HuH-7.5 (cell line): ENCODE results near the gene SET.
"Not testable (repeated sequence)": the region's sequence is repeated elsewhere in the genome, so short reads cannot be mapped to it uniquely, and the experiment has no call there.

ENCODE experiments used
- DNase-seq: peaks from one replicate; pipeline ENCODE4 v3.0.0; 2011; ENCODE audit warnings: low spot score

The SET gene, protein sequence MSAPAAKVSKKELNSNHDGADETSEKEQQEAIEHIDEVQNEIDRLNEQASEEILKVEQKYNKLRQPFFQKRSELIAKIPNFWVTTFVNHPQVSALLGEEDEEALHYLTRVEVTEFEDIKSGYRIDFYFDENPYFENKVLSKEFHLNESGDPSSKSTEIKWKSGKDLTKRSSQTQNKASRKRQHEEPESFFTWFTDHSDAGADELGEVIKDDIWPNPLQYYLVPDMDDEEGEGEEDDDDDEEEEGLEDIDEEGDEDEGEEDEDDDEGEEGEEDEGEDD

DNA sequence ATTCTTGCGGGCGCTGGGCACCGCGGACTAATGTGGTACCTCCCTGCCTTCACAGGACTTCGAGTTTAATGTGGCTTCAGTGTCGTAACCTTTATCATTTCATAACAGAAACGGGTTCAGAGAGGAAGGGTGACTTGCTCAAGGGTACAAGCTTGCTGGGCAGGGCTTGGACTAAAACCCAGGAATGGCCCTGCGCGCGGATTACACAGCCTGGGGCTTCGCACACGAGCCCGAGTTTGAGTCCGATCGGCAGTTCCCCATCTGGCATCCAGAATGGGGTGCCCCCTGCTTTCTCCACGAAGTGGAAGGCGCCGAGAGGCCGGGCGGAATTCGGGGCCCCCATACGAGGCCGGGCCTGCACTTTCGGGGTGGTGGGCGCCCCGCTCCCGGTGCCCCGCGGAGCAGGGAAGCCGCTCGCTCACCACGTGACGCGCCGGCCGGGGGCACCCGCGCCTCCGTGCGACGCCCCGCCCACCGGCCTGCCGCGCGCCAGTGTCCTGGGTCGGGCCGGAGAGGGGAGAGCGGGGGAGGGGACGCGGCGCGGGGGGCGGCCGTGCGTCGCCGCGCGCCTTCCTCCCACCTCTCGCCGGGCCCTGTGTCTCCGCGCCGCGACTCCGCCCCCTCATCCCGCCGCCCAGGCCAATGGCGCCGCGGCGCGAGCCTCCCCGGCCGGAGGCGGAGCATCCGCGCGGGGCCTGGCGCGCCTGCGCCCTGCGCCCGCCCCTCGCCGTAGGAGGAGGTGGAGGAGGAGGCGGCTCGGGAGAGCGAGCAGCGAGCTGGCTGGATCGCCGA, at the start of gene SET:
Gene SET (plus strand): TSS at position 722 of the 792 bp plus-strand sequence. CDS start 361 bp downstream, outside the sequence.
- DNase-seq = peak; percentile 99

DNA sequence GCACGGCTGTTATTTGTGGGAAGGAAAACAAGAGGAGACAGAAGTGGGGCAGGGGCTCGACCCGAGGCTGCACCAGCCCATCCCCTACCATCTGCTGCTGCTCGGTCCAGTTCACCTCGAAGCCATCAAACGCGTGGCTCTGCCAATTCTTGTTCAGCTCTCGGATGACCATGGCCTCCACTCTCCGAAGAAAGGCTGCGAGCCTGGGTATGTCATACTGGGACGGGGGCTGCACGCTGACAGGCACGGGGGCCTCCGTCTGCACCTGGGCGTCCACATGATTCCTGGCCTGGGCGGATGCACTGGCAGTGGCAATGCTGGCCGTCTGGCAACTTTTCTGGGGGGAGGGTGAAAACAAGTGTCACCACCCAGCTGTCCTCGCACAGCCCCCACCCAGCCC, 48.4 kb upstream of the SET start:
- DNase-seq = no peak

DNA sequence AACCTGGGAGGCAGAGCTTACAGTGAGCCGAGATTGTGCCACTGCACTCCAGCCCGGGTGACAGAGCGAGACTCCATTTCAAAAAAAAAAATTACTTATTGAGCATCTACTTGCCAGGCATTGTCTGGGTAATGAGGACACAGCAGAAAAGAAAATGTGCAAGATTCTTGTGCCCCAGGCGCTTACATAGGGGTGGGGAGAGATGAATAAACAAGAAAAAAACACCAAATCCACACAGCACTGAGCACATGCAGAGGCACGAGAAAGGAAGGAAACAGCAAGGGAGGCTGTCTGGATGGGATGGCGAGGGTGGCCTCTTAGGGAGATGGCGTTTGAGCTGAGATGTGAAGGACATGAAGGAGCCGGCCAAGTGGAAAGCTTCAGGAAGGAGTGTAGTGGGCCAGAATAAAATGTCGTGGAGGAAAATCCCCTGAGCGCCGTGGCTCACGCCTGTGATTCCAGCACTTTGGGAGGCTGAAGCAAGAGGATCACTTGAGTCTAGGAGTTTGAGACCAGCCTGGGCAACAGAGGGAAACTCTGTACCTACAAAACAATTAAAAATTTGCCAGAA, 46.3 kb upstream of the SET start:
- DNase-seq = no peak

DNA sequence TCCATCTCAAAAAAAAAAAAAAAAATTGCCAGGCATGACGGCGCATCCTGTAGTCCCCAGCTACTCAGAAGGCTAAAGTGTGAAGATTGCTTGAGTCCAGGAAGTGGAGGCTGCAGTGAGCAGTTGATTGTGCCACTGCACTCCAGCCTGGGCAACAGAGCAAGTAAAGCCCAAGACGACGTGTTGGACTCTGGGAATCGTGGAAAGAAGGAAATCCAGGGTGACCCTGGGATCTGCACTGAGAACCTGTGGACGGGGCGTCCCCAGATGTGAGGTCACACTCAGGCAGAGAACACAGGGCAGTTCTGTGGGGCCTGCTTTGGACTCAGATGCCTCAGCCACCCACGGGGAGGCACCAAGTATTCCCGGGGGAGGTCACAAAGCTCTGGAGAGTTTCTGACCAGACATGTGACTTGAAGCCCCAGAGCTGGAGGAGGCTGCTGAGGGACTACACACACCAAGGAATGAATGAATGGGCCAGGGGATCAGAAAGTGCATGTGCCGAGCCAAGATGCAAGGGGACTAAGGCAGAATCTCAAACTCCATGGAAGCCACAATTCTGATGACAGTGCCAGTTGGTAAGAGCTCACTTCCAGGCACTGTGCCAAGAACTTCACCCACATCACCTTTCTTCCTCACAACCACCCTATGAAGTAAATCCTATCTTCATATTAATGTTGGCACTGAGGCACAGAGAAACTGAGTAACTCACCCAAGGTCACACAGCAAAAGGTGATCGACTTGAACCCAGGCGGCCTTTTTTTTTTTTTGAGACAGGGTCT, 45.3 kb upstream of the SET start:
- DNase-seq = no peak

DNA sequence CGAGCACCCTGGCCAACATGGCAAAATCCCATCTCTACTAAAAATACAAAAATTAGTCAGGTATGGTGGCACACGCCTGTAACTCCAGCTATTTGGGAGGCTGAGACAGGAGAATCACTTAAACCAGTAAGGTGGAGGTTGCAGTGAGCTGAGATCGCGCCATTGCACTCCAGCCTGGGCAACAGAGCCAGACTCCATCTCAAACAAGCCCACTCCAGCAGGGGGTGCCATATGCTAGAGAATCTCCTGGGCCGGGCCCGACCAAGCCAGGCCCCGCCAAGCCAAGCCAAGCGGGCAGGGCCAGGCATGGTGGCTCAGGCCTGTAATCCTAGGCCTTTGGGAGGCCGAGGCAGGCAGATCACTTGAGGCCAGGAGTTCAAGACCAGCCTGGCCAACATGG, 40.8 kb upstream of the SET start:
- not testable (repeated sequence) for DNase-seq

DNA sequence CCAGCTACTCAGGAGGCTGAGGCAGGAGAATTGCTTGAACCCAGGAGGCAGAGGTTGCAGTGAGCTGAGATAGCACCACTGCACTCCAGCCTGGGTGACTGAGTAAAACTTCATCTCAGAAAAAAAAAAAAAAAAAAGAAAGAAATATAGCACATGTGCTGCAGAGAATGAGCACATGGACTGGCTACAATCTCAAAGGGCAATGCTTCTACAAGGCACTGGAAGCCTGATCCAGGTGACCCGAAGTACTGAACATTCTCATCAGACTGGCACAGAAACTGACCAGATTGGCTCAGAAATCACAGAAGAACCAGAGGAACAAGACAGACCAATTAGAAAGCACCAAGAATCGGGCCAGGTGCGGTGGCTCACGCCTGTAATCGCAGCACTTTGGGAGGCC, 37.2 kb upstream of the SET start:
- no peak for DNase-seq

DNA sequence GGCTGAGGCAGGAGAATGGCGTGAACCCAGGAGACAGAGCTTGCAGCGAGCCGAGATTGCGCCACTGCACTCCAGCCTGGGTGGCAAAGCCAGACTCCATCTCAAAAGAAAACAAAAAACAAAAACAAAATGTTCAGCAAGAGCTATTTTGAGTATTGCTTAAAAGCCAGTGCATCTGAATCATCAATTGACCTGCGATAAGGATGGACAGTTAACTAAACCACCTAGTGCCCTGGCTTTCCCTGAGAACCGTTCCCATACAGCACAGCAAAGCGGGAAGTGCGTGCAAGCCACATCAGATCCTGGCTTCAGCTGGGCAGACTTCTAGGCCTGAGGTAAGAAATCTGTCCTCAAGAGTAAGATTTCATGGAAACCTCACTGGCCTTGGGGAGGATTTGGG, 35.1 kb upstream of the SET start:
- DNase-seq = no peak

DNA sequence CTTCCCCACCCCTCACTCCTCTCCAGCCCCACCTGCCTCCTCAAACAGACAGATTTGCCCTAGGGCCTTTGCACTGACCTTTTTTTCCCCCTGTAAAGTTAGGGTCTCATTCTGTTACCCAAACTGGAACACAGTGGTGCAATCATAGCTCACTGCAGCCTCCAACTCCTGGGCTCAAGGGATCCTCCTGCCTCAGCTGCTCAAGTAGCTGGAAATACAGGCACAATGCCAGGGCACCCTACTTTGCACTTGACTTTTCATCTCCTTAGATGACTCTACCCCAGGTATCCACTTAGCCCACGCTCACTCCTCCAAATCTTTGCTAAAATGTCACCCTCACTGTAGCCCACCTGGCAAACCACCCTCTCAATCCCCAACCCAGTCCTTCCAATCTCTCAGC, 34.5 kb upstream of the SET start:
- DNase-seq = no peak

DNA sequence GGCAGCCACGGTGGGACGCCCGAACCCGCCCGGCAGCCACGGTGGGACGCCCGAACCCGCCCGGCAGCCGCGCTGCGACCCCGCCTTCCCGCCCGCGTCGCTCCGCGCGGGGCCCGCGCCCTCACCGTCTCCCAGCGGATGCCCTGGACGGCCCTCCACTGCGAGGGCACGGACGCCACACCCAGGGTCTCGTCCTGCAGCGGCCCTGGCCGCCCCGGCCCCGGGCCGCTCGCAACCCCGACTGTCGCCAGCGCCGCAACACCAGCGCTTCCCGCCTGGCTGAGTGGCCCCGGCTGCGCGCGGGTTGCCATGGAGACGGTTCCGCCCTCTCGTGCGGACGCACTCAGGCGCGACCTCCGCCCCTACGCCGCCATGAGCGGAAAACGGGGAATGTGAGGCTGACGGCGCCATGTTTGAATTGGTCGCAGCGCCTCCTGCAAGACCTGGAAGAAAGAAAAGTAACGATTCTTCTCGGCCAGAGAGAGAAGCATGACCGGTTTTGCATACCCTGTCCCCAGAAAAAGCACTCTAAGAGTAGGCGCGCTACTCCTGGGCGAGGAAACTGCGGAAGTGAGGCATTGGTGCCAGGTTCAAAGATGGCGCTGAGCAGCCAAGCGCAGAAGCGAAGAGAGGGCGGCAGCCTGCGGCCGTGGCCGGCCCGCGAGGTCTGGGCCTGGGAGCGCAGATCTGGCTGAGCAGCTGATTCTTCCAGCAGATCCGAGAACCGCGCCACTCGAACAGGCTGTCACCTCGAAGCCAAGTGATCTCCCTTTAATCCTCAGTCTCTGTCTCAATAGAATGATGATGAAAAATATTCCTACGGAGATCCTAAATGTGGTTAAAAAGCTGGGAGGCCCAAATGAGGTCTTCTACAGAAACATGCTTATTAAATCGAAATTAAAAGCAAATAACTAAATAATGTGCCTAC, 32.3 kb upstream of the SET start, which contains the start of gene DYNC2I2:
Gene DYNC2I2 (minus strand): TSS at position 432 of the 928 bp plus-strand sequence. CDS start 121 bp downstream, at position 311.
- DNase-seq = peak; percentile 97

DNA sequence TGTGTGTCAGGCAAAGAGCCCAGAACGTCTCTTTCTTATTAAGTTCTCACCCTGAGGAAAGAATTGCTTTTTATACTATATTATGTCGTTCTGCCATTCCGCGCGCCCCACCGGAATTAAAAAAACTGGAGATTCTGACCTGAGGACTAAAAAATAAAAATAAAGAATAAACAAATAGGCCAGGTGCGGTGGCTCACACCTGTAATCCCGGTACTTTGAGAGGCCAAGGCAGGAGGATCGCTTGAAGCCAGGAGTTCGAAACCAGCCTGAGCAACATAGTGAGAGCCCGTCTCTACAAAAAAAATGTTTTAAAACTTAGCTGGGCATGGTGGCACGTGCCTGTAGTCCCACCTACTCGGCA, 31.7 kb upstream of the SET start:
- DNase-seq = no peak

DNA sequence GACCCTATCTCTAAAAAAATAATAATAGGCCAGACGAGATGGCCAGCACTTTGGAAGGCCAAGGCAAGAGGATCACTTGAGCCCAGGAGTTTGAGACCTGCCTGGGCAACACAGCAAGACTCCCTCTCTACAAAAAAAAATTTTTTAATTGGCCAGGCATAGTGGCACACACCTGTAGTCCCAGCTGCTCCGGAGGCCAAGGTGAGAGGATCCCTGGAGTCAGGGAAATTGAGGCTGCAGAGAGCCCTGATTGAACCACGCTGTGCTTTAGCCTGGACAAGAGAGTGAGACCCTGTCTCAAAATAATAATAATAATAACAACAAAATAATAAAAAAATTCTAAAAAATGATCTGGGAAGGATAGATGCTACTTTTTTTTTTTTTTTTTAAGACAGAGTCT, 31.2 kb upstream of the SET start:
- no peak for DNase-seq

DNA sequence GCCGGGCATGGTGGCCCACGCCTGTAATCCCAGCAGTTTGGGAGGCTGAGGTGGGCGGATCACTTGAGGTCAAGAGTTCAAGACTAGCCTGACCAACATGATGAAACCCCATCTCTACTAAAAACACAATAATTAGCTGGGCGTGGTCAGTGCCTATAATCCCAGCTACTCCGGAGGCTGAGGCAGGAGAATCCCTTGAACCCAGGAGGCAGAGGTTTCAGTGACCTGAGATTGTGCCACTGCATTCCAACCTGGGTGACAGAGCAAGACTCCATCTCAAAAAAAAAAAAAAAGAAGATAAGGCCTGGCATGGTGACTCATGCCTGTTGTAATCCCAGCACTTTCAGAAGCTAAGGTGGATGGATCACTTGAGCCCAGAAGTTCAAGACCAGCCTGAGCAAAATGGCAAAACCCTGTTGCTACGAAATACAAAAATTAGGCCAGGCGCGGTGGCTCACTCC, 22.5 kb upstream of the SET start:
- DNase-seq = not testable (repeated sequence)

DNA sequence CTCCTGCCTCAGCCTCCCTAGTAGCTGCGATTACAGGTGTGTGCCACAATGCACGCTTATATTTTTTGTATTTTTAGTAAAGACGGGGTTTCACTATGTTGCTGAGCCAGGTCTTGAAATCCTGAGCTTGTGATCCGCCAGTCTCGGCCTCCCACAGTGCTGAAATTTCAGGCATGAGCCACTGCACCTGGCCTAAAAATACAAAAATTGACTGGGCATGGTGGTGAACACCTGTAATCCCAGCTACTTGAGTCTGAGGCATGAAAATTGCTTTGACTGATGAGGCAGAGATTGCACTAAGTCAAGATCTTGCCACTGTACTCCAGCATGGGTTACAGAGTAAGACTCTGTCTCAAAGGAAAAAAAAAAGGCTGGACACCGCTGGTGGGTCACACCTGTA, 19.2 kb upstream of the SET start:
- no peak for DNase-seq

DNA sequence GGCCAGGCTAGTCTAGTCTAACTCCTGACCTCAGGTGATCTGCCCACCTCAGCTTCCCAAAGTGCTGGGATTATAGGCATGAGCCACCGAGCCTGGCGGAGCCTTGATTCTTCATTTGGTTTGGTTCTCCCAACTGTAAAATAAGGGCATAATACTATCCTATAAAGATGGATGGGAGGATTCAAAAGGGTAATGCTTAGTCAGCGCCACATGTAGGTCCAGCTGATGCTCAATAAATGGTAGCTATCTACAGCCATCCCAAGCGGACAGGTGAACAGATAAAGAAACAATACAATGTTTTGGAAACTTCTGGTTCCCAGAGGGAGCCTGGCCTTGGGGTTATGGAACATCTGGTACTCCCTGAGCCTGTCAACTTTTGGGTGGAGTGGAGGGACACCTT, 13.6 kb upstream of the SET start:
- no peak for DNase-seq

DNA sequence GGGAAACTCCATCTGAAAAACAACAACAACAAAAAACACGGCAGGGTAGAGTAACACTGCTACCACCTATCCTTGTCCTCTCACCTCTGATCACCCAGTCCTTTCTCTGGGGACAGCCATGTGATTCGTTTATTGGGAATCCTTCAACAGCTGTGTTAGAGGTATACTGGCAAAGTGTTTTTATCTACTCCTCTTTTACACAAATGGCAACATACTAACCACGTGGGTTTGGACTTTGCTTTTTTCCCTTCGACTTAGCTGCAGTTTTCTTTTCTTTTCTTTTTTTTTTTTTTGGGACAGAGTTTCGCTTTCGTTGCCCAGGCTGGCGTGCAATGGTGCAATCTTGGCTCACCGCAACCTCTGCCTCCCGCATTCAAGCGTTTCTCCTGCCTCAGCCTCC, 11.2 kb upstream of the SET start:
- DNase-seq = no peak

DNA sequence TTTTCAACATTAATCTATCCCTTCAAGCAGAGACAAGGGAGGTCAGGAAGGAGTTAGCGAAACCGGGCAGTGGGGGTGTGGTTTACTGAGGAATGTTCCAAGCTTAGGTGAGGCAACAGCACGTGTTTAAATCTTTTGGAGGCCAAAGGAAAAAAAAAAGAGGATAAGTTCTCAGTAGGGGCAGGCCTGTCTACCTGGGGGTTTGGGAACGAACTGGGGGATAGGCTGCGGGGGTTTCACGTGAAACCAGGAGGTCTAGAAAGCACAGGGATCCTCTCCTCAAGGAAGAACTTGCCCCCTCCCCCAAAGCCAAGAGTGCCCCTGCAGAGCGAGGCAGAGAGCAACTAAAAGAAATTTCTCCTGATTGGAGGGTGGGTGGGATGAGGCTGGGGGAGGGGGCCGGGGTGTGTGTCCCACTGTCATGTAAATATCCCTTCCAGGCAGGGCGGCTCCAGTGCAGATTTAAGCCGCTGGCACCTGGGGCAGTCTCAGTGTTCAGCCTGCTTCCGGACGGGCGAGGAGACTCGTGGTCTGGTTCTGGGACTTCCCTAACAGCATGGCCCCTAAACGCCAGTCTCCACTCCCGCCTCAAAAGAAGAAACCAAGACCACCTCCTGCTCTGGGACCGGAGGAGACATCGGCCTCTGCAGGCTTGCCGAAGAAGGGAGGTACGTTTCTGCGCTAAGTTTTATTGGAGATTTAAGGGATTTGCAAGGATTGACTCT, 5.5 kb upstream of the SET start:
- DNase-seq = peak; percentile 55

DNA sequence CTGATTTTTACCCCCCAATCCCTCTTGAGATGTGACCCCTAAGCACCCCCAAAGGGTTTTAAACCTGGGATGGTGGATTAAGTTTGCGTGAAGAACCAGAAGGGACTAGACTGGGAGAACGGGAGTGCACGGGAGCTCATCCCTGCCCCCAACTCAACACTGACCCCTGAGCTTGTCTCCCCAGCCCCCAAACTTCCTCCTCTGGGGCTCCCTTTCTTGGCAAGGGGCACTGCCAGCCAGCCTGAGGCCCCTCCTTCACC, 5.0 kb upstream of the SET start:
- DNase-seq = no peak

DNA sequence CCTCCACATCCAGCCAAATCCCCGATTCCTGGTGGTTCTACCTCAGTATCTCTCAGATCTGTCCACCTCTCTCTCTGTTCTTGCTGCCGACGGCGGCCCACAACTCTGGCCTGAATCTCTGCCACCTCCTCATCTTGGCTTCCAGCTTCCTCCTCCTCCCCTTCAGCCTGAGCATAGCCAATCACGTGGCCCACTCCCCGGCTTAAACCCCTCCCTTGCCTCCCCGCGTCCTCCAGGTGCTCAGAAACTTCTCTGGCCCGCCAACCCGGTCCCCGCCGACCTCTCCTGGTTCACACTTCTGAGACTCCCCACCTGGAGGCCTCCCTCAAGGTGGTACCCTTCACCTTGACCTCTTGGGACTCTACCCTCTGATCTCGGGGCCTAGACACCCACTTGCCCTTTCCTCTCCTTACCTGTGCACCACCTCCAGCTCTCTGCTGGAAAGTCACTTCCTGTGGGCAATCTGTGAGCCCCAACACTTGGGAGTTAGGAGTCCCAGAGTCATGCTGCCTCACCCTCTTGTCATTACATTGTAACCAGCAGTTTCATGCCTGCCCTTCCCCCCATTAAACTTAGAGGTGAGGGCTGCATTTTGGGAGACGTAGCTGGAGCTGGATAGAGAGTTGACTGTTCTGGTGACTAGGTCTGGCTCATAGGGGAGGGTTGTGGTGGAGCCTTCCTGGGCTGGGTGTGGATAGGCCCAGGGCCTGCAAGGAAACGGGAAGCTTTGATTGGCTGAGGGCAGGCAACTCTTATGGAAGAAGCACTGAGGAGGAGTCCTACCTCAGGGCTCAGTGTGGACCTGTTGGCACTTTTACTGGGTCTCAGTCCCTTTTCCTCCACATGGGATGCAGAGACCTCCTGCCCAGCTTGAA, 4.5 kb upstream of the SET start:
- peak; percentile 90 for DNase-seq

DNA sequence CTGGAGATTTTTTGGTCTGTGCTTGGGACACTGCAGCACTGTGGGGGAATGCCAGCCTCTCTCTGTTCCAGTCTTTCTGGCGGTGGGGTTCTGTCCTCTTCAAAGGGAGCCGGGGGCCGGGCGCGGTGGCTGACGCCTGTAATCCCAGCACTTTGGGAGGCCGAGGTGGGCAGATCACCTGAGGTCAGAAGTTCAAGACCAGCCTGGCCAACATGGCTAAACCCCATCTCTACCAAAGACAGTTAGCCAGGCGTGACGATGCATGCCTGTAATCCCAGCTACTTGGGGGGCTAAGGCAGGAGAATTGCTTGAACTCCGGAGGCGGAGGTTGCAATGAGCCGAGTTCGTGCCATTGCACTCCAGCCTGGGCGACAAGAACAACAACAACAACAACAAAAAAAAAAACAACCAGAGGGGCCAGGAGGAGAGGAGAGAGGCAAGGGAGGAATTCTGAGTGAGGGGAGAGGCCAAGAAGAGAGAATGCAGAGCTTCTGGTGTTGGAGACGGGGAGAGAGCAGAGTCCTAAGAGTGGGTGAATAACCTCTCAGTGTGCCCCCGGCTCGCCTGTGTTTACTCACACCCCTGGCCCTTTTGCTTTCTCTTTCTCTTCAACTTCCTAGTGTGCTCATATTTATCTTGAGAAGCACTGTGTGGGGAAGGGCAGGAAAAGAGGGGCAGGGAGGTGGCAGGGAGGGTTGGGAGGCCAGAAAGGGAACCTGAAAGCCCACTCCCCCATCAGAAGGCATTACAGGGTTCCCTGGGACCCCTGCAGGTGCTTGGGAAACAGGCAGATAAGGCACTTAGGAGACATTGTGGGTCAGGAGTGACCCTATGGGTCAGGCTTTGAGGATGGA, 3.2 kb upstream of the SET start:
- DNase-seq = no peak
